ENCODE measurements around the gene RAB5A.

- no peak for TF ChIP-seq CTCF (IDR thresholded peaks at IDR 0.05; ENCODE audit: insufficient read depth, low read length, poor library complexity, severe bottlenecking)
- no peak for TF ChIP-seq EZH2phosphoT487 (conservative IDR thresholded peaks at IDR 0.05; ENCODE audit: low read length)
Observed at GRCh38 chr3:19994796-19995195, 47.9 kb downstream of the RAB5A start.
